Mucosa of gallbladder (tissue), 1 donor: Measurements from ENCODE around the gene KCNAB2. TPM values are rescaled to one million over a fixed set of nuclear protein-coding genes. Genes with fewer than 3 reads are reported as not detected.

Experiments used
- DNase-seq: peaks from one replicate; pipeline ENCODE4 v3.0.0-alpha.2; 2020; ENCODE audit warnings: low spot score
- total RNA-seq: library from RNA; stranded (reverse); gene quantifications from one replicate; pipeline ENCODE4 v1.2.1, GENCODE V29; 2021
- donor health status: DM: no; HTN: no; CAD: no.

Gene KCNAB2
- total RNA-seq, 1 donor from 2014 or later, result 16.1 TPM

DNA sequence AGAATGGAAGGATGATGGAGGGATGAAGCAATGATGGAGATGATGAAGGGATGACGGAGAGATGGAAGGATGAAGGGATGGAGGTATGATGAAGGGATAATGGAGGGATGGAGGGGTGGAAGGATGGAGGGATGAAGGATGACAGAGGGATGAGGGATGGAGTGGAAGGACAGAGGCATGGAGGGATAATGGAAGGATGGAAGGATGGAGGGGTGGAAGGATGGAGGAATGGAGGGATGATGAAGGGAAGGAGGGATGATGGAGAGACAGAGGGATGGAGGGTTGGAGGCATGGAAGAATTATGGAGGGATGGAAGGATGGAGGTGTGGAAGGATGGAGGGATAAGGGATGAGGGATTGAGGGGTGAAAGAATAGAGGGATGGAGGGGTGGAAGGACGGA lies 62.8 kb downstream of the KCNAB2 start:
- DNase-seq, result no peak

DNA sequence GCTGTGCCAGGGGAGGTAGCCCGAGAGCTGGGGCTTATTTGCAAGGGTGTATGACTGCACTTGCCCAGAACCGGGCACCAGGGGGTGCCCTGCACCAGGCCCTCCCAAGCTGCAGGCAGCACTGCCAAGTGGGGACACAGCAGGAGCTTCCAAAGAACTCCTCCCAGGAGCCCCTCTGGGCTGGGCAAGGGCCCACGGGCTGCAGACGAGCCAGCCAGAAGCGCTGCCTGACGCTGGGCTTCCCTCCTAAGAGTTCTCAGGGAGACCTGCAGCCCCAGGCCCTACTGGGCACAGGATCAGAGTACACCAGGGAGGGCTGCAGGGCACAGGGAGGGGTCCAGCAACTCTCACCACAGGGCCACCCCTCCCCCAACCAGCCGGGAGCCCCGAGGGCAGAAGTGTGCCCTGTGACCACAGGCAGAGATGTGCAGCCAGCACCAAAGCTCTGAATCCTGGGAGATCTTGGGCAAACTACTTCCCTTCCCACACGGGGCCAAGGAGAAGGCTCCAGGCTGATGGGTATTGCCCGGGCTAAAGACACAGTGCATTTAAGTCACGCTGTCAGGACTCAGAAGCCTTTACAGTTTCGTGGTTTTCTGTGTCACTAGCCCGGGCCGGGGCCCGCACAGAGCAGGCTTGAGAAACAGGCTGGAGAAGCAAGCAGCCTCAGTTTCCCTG lies 63.4 kb downstream of the KCNAB2 start:
- DNase-seq, result no peak

GRCh38 chr1:6109688-6110087 lies 64.0 kb downstream of the KCNAB2 start:
- no peak for DNase-seq

DNA sequence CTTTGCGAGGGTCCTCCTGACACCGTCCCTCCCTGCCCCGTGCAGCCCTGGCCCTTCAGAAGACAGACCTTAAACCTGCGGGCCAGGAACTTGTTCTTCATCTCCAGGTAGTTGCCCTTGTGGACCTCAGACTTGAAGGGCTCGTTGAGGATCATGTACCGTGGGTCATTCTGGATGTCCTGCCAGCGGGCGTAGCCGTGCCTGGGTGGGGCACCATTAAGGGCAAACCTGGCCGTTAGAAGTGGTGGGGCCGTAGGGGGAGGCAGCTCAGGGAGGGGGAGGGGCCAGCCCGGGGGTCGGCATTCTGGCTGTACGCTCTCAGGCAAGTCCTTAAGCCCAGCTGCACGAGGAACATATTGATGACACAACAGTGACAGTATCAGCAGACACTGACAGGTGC lies 64.6 kb downstream of the KCNAB2 start:
- DNase-seq, result no peak

- no peak for DNase-seq
Measured at GRCh38 chr1:6111571-6111970, 65.9 kb downstream of the KCNAB2 start.

- no peak for DNase-seq
Measured at GRCh38 chr1:6111991-6112689, 66.5 kb downstream of the KCNAB2 start.

GRCh38 chr1:6112690-6113005 lies 67.0 kb downstream of the KCNAB2 start:
- no peak for DNase-seq

- DNase-seq, result no peak
Measured at GRCh38 chr1:6113116-6113515, 67.4 kb downstream of the KCNAB2 start.

- no peak for DNase-seq
Measured at GRCh38 chr1:6113745-6114144, 68.1 kb downstream of the KCNAB2 start.

GRCh38 chr1:6116137-6116536 lies 70.4 kb downstream of the KCNAB2 start:
- no peak for DNase-seq

GRCh38 chr1:6117064-6117463 lies 71.4 kb downstream of the KCNAB2 start:
- no peak for DNase-seq

GRCh38 chr1:6117624-6118023 lies 71.9 kb downstream of the KCNAB2 start:
- no peak for DNase-seq

DNA sequence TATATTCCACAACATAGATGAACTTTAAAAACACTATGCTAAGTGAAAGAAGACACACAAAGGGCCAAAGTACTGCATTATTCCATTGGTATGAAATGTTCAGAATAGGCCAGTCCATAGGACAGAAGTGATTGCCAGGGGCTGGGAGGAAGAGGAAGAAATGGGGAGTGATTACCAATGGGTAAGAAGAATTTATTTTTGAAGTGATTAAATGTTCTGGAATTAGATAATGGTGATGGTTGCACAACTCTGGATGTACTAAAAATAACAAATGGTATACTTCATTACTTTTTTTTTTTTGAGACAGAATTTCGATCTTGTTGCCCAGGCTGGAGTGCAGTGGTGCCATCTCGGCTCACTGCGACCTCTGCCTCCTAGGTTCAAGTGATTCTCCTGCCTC lies 72.7 kb downstream of the KCNAB2 start:
- DNase-seq, result no peak

GRCh38 chr1:6121021-6121421 lies 75.3 kb downstream of the KCNAB2 start:
- no peak for DNase-seq

GRCh38 chr1:6121651-6122370 lies 76.1 kb downstream of the KCNAB2 start:
- no peak for DNase-seq

DNA sequence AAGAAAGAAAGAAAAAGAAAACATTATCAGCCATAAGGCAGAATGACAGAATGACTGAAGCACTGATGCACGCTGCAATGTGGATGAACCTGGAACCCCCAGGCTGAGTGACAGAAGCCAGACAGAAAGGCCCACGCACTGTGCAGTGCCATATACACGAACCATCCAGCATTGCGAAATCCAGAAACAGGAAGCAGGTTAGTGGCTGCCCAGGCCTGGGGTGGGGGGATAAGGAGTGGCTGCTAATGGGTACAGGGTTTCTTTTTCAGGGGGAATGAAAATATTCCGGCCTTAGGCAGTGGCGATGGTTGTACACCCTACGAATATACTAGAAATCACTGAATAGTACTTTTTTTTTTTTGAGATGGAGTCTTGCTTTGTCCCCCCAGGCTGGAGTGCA lies 77.4 kb downstream of the KCNAB2 start:
- no peak for DNase-seq

DNA sequence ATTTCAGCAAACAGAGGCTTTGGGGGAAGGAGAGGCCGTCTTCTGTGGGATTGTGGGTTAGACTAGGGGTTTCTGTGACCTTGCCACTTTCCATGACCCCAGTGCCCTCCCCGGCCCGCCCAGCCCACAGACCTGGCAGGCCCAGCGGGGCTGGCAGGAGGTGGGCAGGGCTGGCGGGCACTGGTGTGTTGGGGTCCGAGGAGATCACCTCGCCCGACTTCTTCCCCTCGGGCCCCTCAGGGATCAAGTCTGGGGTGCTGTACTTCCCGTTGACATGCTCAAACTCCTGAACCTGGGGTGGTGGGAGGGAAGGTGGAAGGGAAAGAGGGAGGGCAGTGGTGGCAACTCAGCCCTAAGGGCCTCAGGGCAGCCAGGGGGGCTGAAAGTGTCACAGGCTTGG lies 78.1 kb downstream of the KCNAB2 start:
- DNase-seq, result no peak

- no peak for DNase-seq
Measured at GRCh38 chr1:6124341-6124740, 78.7 kb downstream of the KCNAB2 start.

GRCh38 chr1:6124746-6125365 lies 79.2 kb downstream of the KCNAB2 start:
- DNase-seq, result no peak

GRCh38 chr1:6125366-6125765 lies 79.7 kb downstream of the KCNAB2 start:
- DNase-seq, result no peak

DNA sequence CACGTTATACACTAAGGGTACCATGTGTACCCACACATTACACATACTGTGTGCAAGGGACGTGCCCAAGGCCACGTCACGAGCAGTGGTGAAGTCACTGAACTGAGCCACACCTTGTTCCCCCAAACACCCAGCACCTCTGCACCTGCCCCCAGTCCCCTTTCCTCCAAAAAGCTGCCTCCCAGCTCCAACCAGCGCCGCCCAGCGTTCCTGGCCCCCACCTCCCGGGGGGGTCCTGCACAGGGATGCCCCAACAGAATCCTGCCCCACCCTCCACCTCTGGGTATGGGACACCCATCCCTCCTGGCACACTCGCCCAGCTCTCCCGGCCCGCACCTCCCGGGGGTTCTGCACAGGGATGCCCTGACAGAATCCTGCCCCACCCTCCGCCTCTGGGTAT lies 80.3 kb downstream of the KCNAB2 start:
- DNase-seq, result no peak

DNA sequence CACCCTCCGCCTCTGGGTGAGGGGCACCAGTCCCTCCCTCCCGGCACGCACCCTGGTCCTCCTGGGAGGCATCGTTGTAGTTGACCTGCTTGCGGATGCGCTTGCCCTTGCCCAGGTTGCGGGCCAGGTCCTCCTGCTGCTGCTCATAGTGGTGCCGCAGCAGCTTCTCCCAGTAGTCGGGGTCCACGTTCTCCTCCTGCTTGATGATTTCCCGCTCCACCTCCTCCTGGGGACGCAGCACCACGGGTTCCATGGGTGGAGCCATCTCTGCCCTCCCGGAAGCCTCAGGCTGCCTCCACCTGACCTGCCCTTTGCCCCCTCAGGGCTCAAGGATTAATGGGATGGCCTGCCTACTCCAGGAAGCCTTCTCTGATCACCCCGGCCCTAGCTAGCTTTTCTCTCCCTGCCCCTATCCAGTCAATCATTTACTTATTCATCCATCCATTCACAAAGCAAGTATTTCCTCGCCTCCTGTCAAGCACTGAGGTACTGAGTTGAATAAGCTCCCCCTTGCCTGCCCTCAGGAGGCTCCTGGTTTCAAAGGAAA lies 80.9 kb downstream of the KCNAB2 start:
- no peak for DNase-seq
